ENCODE data around the gene DENND1C.

Gene DENND1C

GRCh38 chr19:6476896-6477431, 4.6 kb downstream of the DENND1C start:
- no peak for DNase-seq

DNA sequence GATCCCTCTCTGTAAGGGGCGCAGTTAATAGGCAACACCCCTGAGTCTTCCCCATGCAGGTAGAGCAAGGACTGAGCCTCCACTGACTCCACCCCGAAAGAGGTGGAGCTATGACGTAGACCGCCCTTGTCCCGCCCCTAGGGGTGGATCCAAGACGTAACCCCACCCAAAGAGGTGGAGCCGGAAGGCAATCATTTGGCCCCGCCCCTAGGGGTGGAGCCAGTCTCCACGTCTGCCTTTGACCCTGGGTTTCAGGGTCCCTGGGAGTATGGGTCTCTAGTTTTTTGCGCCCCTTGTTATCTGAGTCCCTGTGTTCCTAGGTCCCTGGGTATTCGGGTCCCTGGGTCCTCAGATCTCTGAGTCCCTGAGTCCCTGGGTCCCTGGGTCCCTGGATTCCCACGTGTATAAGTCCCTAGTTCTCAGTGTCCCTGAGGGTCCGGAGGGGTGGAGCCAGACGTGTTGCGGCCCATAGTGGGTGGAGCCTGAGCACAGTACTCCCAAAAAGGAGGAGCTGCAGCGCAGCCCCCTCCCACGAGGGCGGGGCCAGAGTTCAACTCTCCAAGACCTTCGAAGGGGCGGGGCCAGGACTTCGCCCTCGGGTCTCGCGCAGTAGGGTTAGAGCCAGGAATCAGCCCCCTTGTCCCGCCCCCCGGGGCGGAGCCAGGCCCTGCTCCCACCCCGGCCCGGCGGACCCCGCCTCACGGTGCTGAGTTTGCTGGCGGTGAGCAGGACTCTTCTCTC, 5.3 kb downstream of the DENND1C start:
- peak; percentile 14 for DNase-seq

DNA sequence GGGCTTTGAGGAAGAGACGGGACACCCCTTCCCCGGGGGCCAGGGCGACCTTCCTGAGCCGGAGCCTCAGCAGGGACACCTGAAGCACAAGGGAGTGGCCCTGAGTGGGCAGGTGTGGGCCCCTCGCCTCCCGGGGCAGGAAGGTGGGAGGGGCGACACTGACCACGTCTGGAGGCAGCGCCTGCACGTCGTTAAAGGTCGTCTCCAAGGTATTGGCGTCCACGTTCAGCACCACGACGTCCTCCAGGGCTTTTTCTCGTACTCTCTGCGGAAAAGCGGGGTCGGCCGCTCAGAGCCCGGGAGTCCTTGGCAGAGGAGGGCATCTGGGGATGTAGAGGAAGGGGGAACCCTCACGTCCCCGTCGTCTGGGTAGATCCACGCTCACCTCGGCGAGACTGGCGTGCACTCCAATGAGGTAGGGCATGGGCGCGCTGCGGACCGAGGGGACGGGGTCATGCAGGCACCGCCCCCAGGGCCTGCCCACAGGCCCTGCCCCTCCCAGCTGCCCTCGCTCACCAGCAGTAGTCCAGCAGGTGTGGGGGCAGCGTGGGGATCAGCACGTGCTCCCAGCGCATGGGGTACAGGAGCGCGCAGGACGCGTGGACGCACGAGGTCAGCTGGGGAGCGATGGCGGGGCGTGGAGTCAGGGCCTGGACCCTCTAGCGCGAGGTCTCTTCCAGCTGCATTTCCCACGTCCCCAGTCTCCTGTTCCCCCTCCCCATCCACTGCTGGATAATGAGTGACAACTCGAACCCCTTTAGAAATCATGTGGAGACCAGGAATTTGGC, 6.1 kb downstream of the DENND1C start:
- DNase-seq: no peak

GRCh38 chr19:6473647-6474046, 7.9 kb downstream of the DENND1C start:
- no peak for DNase-seq

DNA sequence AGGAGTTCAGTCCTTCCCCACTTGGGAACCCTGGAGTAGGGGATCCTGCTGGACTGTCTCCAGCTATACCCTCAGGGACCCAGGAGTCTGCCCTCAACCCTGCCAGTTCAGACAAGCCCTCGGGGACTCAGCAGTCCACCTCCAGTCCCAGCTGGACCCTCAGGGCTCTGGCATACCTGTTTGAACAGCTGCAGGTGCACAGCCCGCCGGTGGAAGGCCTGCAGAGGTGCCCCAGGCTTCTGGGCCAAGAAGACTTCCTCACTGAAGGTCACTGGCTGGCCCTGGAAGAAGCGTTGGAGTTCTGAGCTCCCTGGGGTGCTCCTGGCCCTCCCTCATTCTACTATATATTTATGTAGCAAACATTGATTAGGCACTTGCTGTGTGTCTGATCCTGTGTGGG, 8.9 kb downstream of the DENND1C start:
- DNase-seq: no peak

DNA sequence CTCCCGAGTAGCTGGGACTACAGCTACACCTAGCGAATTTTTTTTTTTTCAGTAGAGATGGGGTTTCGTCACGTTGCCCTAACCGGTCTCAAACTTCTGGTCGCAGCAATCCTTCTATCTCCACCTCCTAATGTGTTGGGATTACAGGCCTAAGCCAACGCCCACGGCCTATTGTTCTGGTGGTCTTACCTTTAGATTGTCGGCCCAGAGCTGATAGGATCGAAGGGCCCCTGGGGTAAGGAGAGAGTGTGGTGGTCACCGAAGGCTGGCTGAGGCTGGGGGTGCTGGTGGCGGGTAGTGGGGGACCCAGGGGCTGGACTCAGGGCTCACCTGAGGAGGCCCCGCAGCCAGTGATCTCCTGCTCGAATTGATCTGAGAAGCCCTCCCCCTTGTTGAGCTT, 10.5 kb downstream of the DENND1C start:
- no peak for DNase-seq

DNA sequence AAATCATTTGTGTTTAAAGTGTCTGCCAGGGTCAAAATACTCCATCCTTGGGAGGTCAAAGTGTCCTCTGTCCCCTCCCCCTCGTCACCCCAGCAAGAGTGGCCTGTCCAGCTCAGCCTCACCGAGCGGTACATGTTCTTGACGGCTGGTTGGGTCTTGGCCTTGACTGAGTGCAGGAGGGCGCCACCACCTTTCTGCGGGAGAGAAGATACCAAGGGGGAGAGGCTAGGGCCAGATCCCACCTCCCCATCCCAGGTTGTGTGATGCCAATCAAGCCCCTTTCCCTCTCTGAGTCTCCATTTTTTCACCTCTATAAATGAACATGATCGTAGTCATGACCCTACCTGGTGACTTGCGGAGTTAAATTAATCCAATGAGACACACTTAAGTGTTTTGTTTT, 11.4 kb downstream of the DENND1C start:
- no peak for DNase-seq

GRCh38 chr19:6467384-6467783, 14.2 kb downstream of the DENND1C start:
- no peak for DNase-seq

DNA sequence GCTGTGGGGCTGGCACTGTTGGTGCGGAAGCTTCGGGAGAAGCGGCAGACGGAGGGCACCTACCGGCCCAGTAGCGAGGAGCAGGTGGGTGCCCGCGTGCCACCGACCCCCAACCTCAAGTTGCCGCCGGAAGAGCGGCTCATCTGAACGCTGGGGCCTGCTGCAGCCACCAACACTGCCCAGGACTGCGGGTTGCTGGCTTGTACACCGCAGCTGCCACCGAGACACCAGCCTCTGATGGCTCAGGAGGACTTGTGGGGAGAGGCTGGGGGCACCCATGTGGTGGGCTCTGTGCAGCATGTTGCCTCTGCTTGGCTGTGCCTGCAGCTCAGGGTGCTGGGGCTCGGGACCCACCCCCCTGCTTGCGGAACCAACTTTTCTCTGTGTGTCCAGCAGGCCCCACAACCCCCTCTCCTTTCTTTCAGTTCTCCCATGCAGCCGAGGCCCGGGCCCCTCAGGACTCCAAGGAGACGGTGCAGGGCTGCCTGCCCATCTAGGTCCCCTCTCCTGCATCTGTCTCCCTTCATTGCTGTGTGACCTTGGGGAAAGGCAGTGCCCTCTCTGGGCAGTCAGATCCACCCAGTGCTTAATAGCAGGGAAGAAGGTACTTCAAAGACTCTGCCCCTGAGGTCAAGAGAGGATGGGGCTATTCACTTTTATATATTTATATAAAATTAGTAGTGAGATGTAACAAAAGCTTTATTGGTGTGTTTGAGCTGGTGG, 14.9 kb downstream of the DENND1C start:
- no peak for DNase-seq

- DNase-seq: no peak
Measured at GRCh38 chr19:6465663-6466062, 15.9 kb downstream of the DENND1C start.

DNA sequence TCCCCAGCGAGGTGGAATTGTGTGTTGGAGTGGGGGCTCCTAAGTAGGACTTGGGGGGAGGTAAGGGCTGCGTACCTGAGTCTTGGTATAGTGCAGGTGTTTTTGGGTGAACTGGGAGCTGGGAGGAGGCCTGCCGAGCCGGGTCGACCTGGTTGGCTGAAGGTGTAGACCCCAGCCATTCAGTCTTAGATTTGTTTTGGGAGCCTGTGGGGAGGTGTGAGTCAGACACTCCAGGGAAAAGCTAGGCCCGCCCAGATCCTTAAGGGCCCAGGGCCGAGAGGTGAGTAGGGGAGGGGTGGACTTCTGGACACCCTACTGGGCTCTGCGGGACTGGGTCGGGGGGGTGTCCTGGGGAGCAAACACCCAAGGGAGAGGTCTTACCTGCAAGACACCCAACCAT, 16.6 kb downstream of the DENND1C start:
- DNase-seq: no peak

DNA sequence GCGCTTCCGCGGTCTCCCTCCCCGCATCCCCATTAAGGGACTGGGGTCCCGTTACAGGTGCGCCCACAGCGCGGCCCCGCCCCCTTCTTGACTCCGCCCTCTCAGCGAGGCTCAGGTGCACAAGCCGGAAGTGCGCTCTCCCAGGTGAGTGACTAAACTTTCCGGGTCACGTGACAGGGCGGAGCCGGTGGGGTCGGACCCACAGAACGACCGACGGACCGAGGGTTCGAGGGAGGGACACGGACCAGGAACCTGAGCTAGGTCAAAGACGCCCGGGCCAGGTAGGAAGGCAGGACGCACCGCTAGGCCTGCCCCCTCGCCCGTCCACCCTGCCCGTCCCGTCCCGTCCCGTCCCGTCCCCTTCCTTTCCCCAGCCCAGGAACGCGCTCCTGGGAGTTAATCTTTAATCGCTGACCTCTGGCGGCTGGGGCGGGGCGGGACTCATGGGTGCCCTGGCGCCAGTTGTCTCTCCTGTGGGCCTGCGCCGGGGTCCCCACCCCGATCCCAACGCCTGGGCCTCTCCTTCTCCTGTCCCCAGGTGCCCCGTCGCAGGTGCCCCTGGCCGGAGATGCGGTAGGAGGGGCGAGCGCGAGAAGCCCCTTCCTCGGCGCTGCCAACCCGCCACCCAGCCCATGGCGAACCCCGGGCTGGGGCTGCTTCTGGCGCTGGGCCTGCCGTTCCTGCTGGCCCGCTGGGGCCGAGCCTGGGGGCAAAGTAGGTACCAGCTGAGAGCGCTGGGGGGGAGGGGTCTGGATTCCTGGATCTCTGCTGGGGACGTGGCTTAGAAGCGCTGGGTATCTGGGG, 17.3 kb downstream of the DENND1C start, which contains the start of gene CRB3:
Gene CRB3 (plus strand): TSS at position 202 of the 804 bp plus-strand sequence. CDS start 431 bp downstream, at position 633.
- DNase-seq: peak; percentile 15

DNA sequence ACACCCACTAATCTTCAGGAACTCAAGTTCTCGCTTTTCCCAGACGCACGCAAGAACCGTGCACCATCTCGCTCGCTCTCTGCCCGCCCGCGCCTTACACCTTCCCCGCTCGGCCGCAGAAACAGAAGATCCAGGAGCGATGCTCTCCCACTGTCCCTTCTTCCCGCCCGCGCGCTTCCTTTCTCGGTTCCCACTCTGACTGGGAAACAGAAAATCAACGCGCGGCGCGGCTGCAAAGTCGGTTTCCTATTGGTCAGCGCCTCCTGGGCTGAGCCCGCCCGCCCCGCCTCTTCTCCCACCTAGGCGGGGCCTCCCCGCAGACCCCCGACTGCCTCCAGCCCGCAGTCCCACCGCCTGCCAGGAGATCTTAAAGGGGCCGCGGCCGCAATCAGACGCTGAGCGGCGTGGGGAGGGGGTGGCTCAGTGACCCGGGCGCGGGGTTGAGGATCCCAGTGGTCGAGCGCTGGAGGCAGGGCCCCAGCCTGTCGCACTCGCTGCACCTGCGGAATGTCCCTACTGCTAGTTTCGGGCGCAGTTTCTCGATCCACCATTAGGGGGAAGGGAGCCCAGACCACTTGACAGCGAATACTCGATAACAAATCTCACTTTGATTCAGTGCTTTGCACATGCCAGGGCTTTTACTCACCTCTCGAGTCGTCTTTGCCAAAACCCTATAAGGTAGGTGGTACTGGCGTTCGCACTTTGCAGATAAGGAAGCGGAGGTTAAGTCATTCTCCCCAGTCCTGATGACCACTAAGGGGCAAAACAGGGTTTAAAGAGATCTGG, 21.3 kb downstream of the DENND1C start:
- peak; percentile 98 for DNase-seq

DNA sequence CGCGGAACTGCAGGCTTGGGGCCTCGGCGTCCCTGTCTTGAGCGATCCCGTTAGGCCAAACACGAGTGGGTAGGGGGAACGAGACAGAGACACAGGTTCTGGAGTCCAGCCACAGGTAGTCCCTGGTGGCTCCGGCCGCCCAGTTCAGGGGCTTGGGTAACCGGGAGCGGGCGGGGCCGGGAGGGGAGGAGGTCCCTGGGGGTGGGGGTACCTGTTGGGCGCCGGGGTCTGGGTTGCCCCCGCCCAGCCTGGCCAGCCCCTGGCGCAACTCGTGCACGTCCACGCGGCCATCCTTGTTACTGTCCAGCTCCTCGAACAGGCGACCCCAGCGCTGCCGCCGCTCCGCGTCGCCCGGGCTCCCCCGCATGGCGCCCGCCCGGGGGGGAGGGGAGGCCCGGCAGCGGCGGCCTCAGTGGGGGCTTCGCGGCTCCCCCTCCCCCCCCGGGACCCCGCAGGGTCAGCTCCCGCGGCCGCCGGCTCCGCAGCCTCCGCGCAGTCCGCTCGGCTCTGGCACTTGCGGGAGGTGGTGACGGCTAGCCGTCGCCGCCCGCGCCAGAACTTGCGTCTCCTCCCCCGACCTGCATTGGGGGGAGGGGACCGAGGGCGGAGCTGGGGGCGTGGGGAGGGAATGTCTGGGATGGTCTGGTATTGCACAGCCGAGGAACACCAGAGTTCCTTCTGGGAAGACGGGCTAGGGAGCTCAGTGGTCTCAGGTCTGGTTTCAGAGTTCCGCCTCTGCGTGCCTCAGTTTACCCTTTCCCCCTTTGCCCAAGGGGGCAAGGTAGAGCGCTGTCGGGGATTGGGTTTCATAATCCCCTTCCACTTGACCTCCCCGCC, 22.1 kb downstream of the DENND1C start, which contains the start of gene SLC25A23:
Gene SLC25A23 (minus strand): TSS at position 531 of the 837 bp plus-strand sequence. CDS start 164 bp downstream, at position 367.
- peak; percentile 44 for DNase-seq

DNA sequence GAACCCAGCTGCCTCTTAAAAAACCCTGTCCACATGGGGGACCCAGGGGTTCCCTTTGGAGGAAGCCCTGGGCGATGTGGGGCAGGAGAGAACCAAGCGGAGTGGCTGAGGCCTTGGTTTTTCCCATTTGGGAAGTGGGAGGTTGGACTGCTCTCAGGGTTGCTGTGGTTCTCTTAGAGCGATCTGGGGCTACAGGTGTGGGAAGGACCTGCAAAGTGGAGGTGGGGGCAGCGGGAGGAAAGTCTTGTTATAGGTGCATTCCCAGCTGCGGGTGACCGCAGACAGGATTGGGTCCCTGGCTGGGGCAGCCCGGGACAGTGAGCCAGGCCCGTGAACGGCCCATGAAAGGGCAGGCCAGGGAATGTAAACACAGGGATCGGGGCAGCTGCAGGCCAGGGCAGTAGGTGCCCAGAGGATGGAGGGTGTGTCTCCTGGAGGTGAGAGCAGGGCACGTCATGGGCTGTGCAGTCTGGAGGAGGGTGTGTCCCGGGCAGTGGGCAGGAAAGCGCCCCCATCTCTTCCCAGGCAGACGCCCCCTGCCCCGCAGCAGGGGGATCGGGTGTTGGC, 22.8 kb downstream of the DENND1C start:
- no peak for DNase-seq

- no peak for DNase-seq
Measured at GRCh38 chr19:6457958-6458694, 23.5 kb downstream of the DENND1C start.

DNA sequence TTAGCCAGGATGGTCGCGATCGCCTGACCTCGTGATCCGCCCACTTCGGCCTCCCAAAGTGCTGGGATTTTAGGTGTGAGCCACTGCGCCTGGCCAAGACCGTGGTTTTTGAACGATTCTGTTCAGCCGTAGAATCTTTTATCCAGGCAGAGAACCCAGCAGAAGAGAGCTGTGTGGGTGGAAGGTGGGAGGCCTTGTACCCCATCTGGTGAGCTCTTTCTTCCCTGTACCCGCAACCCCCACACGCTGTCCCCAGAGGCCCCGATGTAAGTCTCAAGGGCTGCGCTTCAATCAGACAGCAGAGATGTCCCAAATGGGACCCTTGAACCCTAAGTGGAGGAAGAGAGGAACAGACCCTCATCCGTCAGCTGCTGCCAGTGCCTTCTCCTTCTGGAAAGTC, 25.7 kb downstream of the DENND1C start:
- DNase-seq: no peak

DNA sequence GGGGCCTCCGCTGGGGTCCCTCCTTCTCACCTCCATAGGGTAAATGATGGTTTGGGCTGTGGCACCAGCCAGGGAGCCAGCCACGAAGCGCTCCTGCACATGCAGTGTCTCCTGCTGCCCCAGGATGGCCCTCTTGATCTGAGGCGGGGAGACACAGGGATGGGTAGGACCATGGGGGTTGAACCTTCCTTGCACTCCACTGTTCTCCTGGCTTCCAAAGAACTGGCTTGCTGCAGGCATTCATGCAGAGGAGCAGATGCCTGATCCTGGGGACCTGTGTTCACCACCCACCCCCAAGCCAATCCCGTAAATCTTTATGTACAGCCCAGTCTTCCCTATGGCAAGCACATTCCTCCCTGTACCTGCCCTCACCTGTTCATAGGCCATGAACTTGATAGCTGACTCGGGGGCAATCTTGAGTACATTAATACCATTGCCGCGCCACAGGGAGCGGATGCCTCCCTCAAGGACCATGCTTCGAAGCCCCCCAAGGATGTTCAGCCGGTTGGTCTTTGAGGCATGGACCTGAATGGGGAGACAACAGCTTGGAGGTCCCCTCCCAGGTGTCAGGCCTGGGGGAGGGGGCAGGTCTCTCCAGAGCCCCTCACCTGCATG, 27.5 kb downstream of the DENND1C start:
- DNase-seq: no peak

GRCh38 chr19:6452899-6453298, 28.7 kb downstream of the DENND1C start:
- DNase-seq: no peak

Measured in stimulated activated naive CD4-positive, alpha-beta T cell treated with Interleukin-2 at 50 U/mL for 16 hours (primary cell).